A549 (cell line): ENCODE measurements around the gene OR51D1. TPM values are rescaled to one million over a fixed set of nuclear protein-coding genes. Genes with fewer than 3 reads are reported as not detected.

Source experiments
- ATAC-seq, 2 experiments: fragments of 200-7000 bp in 1 of 2; fragments of >200 bp in 1 of 2; cut with Nextera tagmentation in 1 of 2; cut with Tn5 transposase in 1 of 2; 3 replicates each; pipeline versions ENCODE4 v1.8.0 to v1.9.1; 2018 to 2020; ENCODE audit warnings: mild to moderate bottlenecking in 1 of 2, moderate library complexity in 1 of 2
- CTCF ChIA-PET: fragments of 300-600 bp; sonication (Branson Sonifier 250); formaldehyde crosslinking; extraction: SDS; loops from one replicate; lab custom pipeline; 2021; ENCODE audit warnings: antibody characterized with exemption, inconsistent platforms; lab: Yijun Ruan, JAX
- POLR2A ChIA-PET: fragments of 350-600 bp; formaldehyde crosslinking; extraction: SDS; loops from one replicate; lab custom pipeline; 2021; ENCODE audit warnings: antibody characterized with exemption, inconsistent platforms; lab: Yijun Ruan, JAX
- DNase-seq, 2 experiments: peaks; one replicate each; pipeline versions ENCODE4 v3.0.0 to v3.0.0-alpha.2; 2011 to 2016; ENCODE audit warnings: low read depth in 1 of 2, low spot score in 1 of 2
- FAIRE-seq: peaks from 2 replicates; lab custom pipeline; 2011; peaks lifted over from hg19 to GRCh38; lab: Jason Lieb, UNC
- H3K27ac ChIP-seq, 2 experiments: fragments of >200 bp; sonication (Bioruptor Twin); formaldehyde crosslinking; 3 replicates each; pipeline ENCODE4 v1.5.1; 2016 to 2017
- H3K4me1 ChIP-seq: fragments of >200 bp; sonication (Bioruptor Twin); formaldehyde crosslinking; 3 replicates; pipeline ENCODE4 v1.6.1; 2016
- H3K4me2 ChIP-seq: fragments of >200 bp; sonication (Bioruptor Twin); formaldehyde crosslinking; 3 replicates; pipeline ENCODE4 v1.6.1; 2016
- H3K4me3 ChIP-seq: fragments of >200 bp; sonication (Bioruptor Twin); formaldehyde crosslinking; 3 replicates; pipeline ENCODE4 v1.5.1; 2016
- H3K9me3 ChIP-seq: fragments of >200 bp; sonication (Bioruptor Twin); formaldehyde crosslinking; 3 replicates; pipeline ENCODE4 v1.6.1; 2016
- BHLHE40 ChIP-seq: IDR thresholded peaks from 2 replicates; pipeline ENCODE4 v1.6.1; 2012; ENCODE audit warnings: low read depth, low read length, inconsistent platforms
- CBX2 ChIP-seq: fragments of 200-600 bp; sonication (generic); IDR thresholded peaks from 2 replicates; pipeline ENCODE4 v1.6.1; 2016; ENCODE audit warnings: low read depth, mild to moderate bottlenecking, borderline replicate concordance
- CHD2 ChIP-seq: fragments of 150-350 bp; IDR thresholded peaks from 2 replicates; pipeline ENCODE4 v1.6.1; 2014; ENCODE audit warnings: low read length; ENCODE audit not compliant: partially characterized antibody
- CHD4 ChIP-seq: fragments of 200-600 bp; sonication (generic); IDR thresholded peaks from 2 replicates; pipeline ENCODE4 v1.6.1; 2016; ENCODE audit warnings: antibody characterized with exemption, mild to moderate bottlenecking, borderline replicate concordance
- CTCF ChIP-seq: fragments of >200 bp; sonication (Bioruptor Twin); formaldehyde crosslinking; IDR thresholded peaks from 3 replicates; pipeline ENCODE4 v1.5.1; 2016
- EHF ChIP-seq: fragments of 250-450 bp; sonication (Bioruptor Pico); IDR thresholded peaks from 2 replicates; pipeline ENCODE4 v1.5.0; 2020; ENCODE audit warnings: mild to moderate bottlenecking
- EHMT2 ChIP-seq: fragments of 200-600 bp; sonication (generic); IDR thresholded peaks from 2 replicates; pipeline ENCODE4 v1.6.1; 2016; ENCODE audit warnings: antibody characterized with exemption, low read depth, mild to moderate bottlenecking, moderate library complexity
- FOSL2 ChIP-seq, 2 experiments: fragments of 450-650 bp in 1 of 2; fragments of >200 bp in 1 of 2; sonication (Bioruptor Twin) in 1 of 2; formaldehyde crosslinking; IDR thresholded peaks; 2 replicates each; pipeline versions ENCODE4 v1.5.0 to v1.6.1; 2016 to 2020; ENCODE audit warnings: mild to moderate bottlenecking in 1 of 2, moderate library complexity in 1 of 2
- HEYL ChIP-seq: fragments of 250-450 bp; sonication (Bioruptor Pico); IDR thresholded peaks from 2 replicates; pipeline ENCODE4 v1.8.0; 2021; ENCODE audit warnings: mild to moderate bottlenecking, moderate library complexity
- HMGXB4 ChIP-seq: fragments of 250-450 bp; sonication (Bioruptor Pico); IDR thresholded peaks from 2 replicates; pipeline ENCODE4 v1.5.0; 2021; ENCODE audit warnings: mild to moderate bottlenecking, moderate library complexity, borderline replicate concordance
- HOXA7 ChIP-seq: fragments of 250-450 bp; sonication (Bioruptor Pico); IDR thresholded peaks from 2 replicates; pipeline ENCODE4 v1.5.0; 2020; ENCODE audit warnings: mild to moderate bottlenecking, moderate library complexity
- HOXB13 ChIP-seq: fragments of 250-450 bp; sonication (Bioruptor Pico); IDR thresholded peaks from 2 replicates; pipeline ENCODE4 v1.5.0; 2020; ENCODE audit warnings: low read depth, mild to moderate bottlenecking, moderate library complexity
- HOXB5 ChIP-seq: fragments of 250-450 bp; sonication (Bioruptor Pico); IDR thresholded peaks from 2 replicates; pipeline ENCODE4 v1.5.0; 2020; ENCODE audit warnings: mild to moderate bottlenecking, moderate library complexity
- JUN ChIP-seq, 2 experiments: fragments of >200 bp; sonication (Bioruptor Twin); formaldehyde crosslinking; IDR thresholded peaks; 2 replicates in 1 of 2; 3 replicates in 1 of 2; pipeline ENCODE4 v1.6.1; 2016 to 2017
- KDM1A ChIP-seq: fragments of 200-600 bp; sonication (generic); IDR thresholded peaks from 2 replicates; pipeline ENCODE4 v1.6.1; 2016; ENCODE audit warnings: low read depth, mild to moderate bottlenecking
- KDM5A ChIP-seq: fragments of 200-600 bp; sonication (generic); IDR thresholded peaks from 2 replicates; pipeline ENCODE4 v1.6.1; 2016; ENCODE audit warnings: antibody characterized with exemption, mild to moderate bottlenecking
- MAFK ChIP-seq: fragments of 450-650 bp; IDR thresholded peaks from 2 replicates; pipeline ENCODE4 v1.6.1; 2014; ENCODE audit not compliant: partially characterized antibody
- MAZ ChIP-seq: fragments of 150-350 bp; IDR thresholded peaks from 2 replicates; pipeline ENCODE4 v1.6.1; 2014; ENCODE audit warnings: antibody characterized with exemption, low read depth, low read length, borderline replicate concordance
- MYC ChIP-seq: IDR thresholded peaks from 2 replicates; pipeline ENCODE4 v1.6.1; 2012; ENCODE audit warnings: mild to moderate bottlenecking, inconsistent platforms, low read length, improper control_type of control experiment, borderline replicate concordance
- NFE2L2 ChIP-seq: fragments of 150-350 bp; conservative IDR thresholded peaks from 2 replicates; pipeline ENCODE4 v1.6.1; 2014; ENCODE audit warnings: low read length
- NPAS2 ChIP-seq: fragments of 250-450 bp; sonication (Bioruptor Pico); IDR thresholded peaks from 2 replicates; pipeline ENCODE4 v1.8.0; 2022; ENCODE audit warnings: mild to moderate bottlenecking, moderate library complexity, borderline replicate concordance
- NR3C1 ChIP-seq: fragments of >200 bp; sonication (Bioruptor Twin); formaldehyde crosslinking; IDR thresholded peaks from 3 replicates; pipeline ENCODE4 v1.6.1; 2017
- PHF8 ChIP-seq: fragments of 200-600 bp; sonication (generic); IDR thresholded peaks from 2 replicates; pipeline ENCODE4 v1.6.1; 2016; ENCODE audit warnings: low read depth, mild to moderate bottlenecking, antibody characterized with exemption, moderate library complexity, borderline replicate concordance
- POLR2AphosphoS2 ChIP-seq: conservative IDR thresholded peaks from 2 replicates; pipeline ENCODE4 v1.6.1; 2012; ENCODE audit warnings: low read length, improper control_type of control experiment, inconsistent platforms
- RAD21 ChIP-seq, 2 experiments: fragments of >200 bp in 1 of 2; sonication (Bioruptor Twin) in 1 of 2; formaldehyde crosslinking in 1 of 2; IDR thresholded peaks in 1 of 2; conservative IDR thresholded peaks in 1 of 2; 2 replicates in 1 of 2; 3 replicates in 1 of 2; pipeline ENCODE4 v1.6.1; 2012 to 2018; ENCODE audit warnings: inconsistent platforms in 1 of 2
- RARB ChIP-seq: fragments of 250-450 bp; sonication (Bioruptor Pico); IDR thresholded peaks from 2 replicates; pipeline ENCODE4 v1.8.0; 2021; ENCODE audit warnings: mild to moderate bottlenecking, moderate library complexity
- RCOR1 ChIP-seq: fragments of 150-350 bp; IDR thresholded peaks from 2 replicates; pipeline ENCODE4 v1.6.1; 2014; ENCODE audit warnings: antibody characterized with exemption, low read length, low read depth
- RNF2 ChIP-seq: fragments of 200-600 bp; sonication (generic); IDR thresholded peaks from 2 replicates; pipeline ENCODE4 v1.6.1; 2016; ENCODE audit warnings: low read depth, mild to moderate bottlenecking, antibody characterized with exemption, moderate library complexity, borderline replicate concordance
- TFCP2L1 ChIP-seq: fragments of 250-450 bp; sonication (Bioruptor Pico); IDR thresholded peaks from 2 replicates; pipeline ENCODE4 v1.5.0; 2021; ENCODE audit warnings: mild to moderate bottlenecking
- ZSCAN20 ChIP-seq: fragments of 250-450 bp; sonication (Bioruptor Pico); IDR thresholded peaks from 2 replicates; pipeline ENCODE4 v1.8.0; 2022; ENCODE audit warnings: mild to moderate bottlenecking, moderate library complexity
- WGBS: methylation state at CpG from one replicate; pipeline ENCODE4 v1.1.6; 2017; ENCODE audit errors: missing lambda C conversion rate; 5-methylcytosine and 5-hydroxymethylcytosine counted together
- polyA plus RNA-seq, 4 experiments: library from polyadenylated mRNA; depleted of rRNA in 3 of 4; stranded (reverse); fragments of >200 nt; fragmentation: RNase III in 1 of 4; extraction: RNeasy Plus Mini Kit Qiagen cat#74134 plus additional on column Dnase treatment in 1 of 4; gene quantifications; 2 replicates in 3 of 4; 3 replicates in 1 of 4; pipeline ENCODE4 v1.2.3, GENCODE V29; 2011 to 2017

The OR51D1 gene
- polyA plus RNA-seq, 2 of the 4 experiments (the other 2 are of a cell fraction): not detected

- Histone ChIP-seq H3K4me3 (no peak overlapping the region), H3K4me2 (no peak overlapping the region), H3K9me3 (no peaks in the 10 kb centered on the region), H3K27ac (no peak overlapping the region), H3K4me1 (no peaks in the 10 kb centered on the region)
- ChIA-PET CTCF (no interaction called here), POLR2A (no interaction called here)
- DNase-seq (no peak), FAIRE-seq (no peak), ATAC-seq (no peak)
- TF ChIP-seq NFE2L2: no peak
- no peak for TF ChIP-seq CHD2
- TF ChIP-seq BHLHE40: no peak
- no peak for TF ChIP-seq HMGXB4 (CRISPR knock-in tag)
- TF ChIP-seq JUN (IDR thresholded peaks at IDR 0.05): no peak
- TF ChIP-seq RCOR1: no peak
- TF ChIP-seq HOXA7 (CRISPR knock-in tag): no peak
- TF ChIP-seq RNF2: no peak
- TF ChIP-seq CHD4: no peak
- no peak for TF ChIP-seq KDM5A
- TF ChIP-seq CTCF: no peak
- TF ChIP-seq CBX2: no peak
- TF ChIP-seq EHMT2: no peak
- no peak for TF ChIP-seq RAD21 (conservative IDR thresholded peaks at IDR 0.05 in 1 of 2, IDR thresholded peaks at IDR 0.05 in 1 of 2)
- 37% methylated on average over 7 of the region's 7 CpGs for WGBS
These were observed 4.2 kb downstream of the OR51D1 start for GRCh38 chr11:4641501-4641900.

- no peak for DNase-seq
- no peak overlapping the region for H3K27ac ChIP-seq
- no peaks in the 10 kb centered on the region for H3K4me1 ChIP-seq
- CTCF ChIA-PET: interaction anchor here (0.7 kb wide), 1 partner anchor 337 kb away, joined by 5 read pairs; no protein-coding TSS in a partner anchor
- WGBS: 29% methylated on average over 7 of the region's 7 CpGs
- no peak for FAIRE-seq
- no peak overlapping the region for H3K4me2 ChIP-seq
- H3K9me3 ChIP-seq: no peaks in the 10 kb centered on the region
- POLR2A ChIA-PET: no interaction called here
- no peak for TF ChIP-seq HOXB5 (CRISPR knock-in tag)
- TF ChIP-seq ZSCAN20 (CRISPR knock-in tag): no peak
- TF ChIP-seq MYC: no peak
- no peak for TF ChIP-seq HOXB13
- TF ChIP-seq NFE2L2: no peak
- TF ChIP-seq CBX2: no peak
- TF ChIP-seq MAFK: no peak
- TF ChIP-seq HEYL (CRISPR knock-in tag): no peak
- no peak for TF ChIP-seq NR3C1
- no peak for TF ChIP-seq RARB
- TF ChIP-seq, all 56 proteins: peak for 0
- H3K4me3 ChIP-seq: no peak overlapping the region
- ATAC-seq: no peak
These were observed 4.8 kb downstream of the OR51D1 start for GRCh38 chr11:4642043-4642442.

- TF ChIP-seq KDM1A (no peak), NPAS2 (no peak), MYC (no peak), MAZ (no peak), PHF8 (no peak), EHF (CRISPR knock-in tag) (no peak), POLR2AphosphoS2 (no peak), FOSL2 (IDR thresholded peaks at IDR 0.05) (no peak), FOSL2 (CRISPR knock-in tag; IDR thresholded peaks at IDR 0.05) (no peak), RAD21 (conservative IDR thresholded peaks at IDR 0.05 in 1 of 2, IDR thresholded peaks at IDR 0.05 in 1 of 2) (no peak), CHD2 (no peak), HMGXB4 (CRISPR knock-in tag) (no peak), JUN (IDR thresholded peaks at IDR 0.05) (no peak), EHMT2 (no peak), TFCP2L1 (CRISPR knock-in tag) (no peak)
- FAIRE-seq: no peak
- ChIA-PET CTCF (interaction anchor here (1.2 kb wide), 1 partner anchor 40 kb away, joined by 3 read pairs; no protein-coding TSS in a partner anchor), POLR2A (no interaction called here)
- Histone ChIP-seq H3K4me2 (no peak overlapping the region), H3K4me1 (no peaks in the 10 kb centered on the region), H3K4me3 (no peak overlapping the region), H3K9me3 (no peaks in the 10 kb centered on the region), H3K27ac (no peak overlapping the region)
- ATAC-seq: no peak
- no peak for DNase-seq
- 6% methylated on average over 5 of the region's 5 CpGs for WGBS
These were observed 5.8 kb downstream of the OR51D1 start for GRCh38 chr11:4643076-4643475.
